Umbilical cord (tissue), 2 donors: ENCODE results near the gene ZNF747. TPM values are rescaled to one million over a fixed set of nuclear protein-coding genes. Genes with fewer than 3 reads are reported as not detected.
"Not testable (repeated sequence)": the region's sequence is repeated elsewhere in the genome, so short reads cannot be mapped to it uniquely, and the experiment has no call there.

Experiments
- DNase-seq: peaks from one replicate; pipeline ENCODE4 v3.0.0-alpha.2; 2015; ENCODE audit warnings: low spot score
- total RNA-seq: library from RNA; depleted of rRNA; stranded (reverse); fragments of >200 nt; gene quantifications from one replicate; pipeline ENCODE4 v1.2.3, GENCODE V29; 2014; ENCODE audit warnings: low replicate concordance; ENCODE audit not compliant: insufficient read depth

ZNF747 gene
- total RNA-seq, 1 donor from 2014 or later = 5.5 TPM

GRCh38 chr16:30557957-30558788 lies 23.5 kb upstream of the ZNF747 start, which contains the start of gene ZNF764:
Gene ZNF764, minus strand, starts transcription at chr16:30558374. Its CDS starts 192 bp downstream, at chr16:30558182.
- peak; percentile 99 for DNase-seq

GRCh38 chr16:30557707-30557956 lies 23.0 kb upstream of the ZNF747 start:
- no peak for DNase-seq

GRCh38 chr16:30556125-30556473 lies 21.4 kb upstream of the ZNF747 start:
- no peak for DNase-seq

GRCh38 chr16:30555315-30556124 lies 20.9 kb upstream of the ZNF747 start:
- DNase-seq = no peak

GRCh38 chr16:30554557-30555314 lies 20.1 kb upstream of the ZNF747 start:
- DNase-seq = no peak

- DNase-seq = no peak
Measured at GRCh38 chr16:30553393-30553899, 18.8 kb upstream of the ZNF747 start.

- no peak for DNase-seq
Measured at GRCh38 chr16:30552956-30553355, 18.3 kb upstream of the ZNF747 start.

- DNase-seq = no peak
Measured at GRCh38 chr16:30551781-30552180, 17.1 kb upstream of the ZNF747 start.

- no peak for DNase-seq
Measured at GRCh38 chr16:30548416-30549253, 14.0 kb upstream of the ZNF747 start.

GRCh38 chr16:30546115-30546514 lies 11.5 kb upstream of the ZNF747 start:
- DNase-seq = no peak

- no peak for DNase-seq
Measured at GRCh38 chr16:30543067-30543466, 8.4 kb upstream of the ZNF747 start.

- DNase-seq = peak; percentile 65
Measured at GRCh38 chr16:30541502-30542329, 7.1 kb upstream of the ZNF747 start.

- not testable (repeated sequence) for DNase-seq
Measured at GRCh38 chr16:30540916-30541464, 6.3 kb upstream of the ZNF747 start.

- DNase-seq = not testable (repeated sequence)
Measured at GRCh38 chr16:30539986-30540526, 5.4 kb upstream of the ZNF747 start.

GRCh38 chr16:30539000-30539964 lies 4.6 kb upstream of the ZNF747 start:
- no peak for DNase-seq

- DNase-seq = not testable (repeated sequence)
Measured at GRCh38 chr16:30536391-30537024, 1.9 kb upstream of the ZNF747 start.

GRCh38 chr16:30535777-30536190 lies 1.1 kb upstream of the ZNF747 start:
- DNase-seq = peak; percentile 86
